ENCODE data around the gene RAB7A.

RAB7A gene

DNA sequence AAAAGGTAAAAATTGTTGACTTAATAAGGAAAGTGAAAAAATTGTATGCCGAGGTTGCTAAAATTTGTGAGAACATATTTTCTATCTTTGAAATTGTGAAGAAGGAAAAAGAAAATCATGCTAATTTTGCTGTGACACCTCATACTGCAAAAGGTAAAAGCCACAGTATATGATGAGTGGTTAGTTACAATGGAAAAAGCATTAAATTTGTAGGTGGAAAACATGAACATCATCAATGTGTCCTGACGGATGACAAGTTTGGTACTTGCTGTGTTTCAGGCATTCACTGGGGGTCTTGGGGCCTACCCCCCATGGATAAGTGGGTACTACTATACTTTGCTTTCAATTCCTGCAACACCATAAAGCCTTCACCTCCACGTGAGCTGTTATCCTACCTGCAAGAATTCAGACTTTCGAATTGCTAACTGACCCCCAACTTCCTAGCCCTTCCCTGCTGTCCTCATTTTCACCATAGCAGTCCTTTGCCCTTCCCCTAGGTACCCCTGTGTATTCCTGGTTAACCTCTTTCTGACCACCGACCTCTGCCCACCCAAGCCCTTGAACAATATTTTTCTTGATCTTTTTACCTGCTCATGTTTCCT is 62.4 kb downstream of the RAB7A start:
- DNase-seq (ENCODE audit: low spot score), result no peak

DNA sequence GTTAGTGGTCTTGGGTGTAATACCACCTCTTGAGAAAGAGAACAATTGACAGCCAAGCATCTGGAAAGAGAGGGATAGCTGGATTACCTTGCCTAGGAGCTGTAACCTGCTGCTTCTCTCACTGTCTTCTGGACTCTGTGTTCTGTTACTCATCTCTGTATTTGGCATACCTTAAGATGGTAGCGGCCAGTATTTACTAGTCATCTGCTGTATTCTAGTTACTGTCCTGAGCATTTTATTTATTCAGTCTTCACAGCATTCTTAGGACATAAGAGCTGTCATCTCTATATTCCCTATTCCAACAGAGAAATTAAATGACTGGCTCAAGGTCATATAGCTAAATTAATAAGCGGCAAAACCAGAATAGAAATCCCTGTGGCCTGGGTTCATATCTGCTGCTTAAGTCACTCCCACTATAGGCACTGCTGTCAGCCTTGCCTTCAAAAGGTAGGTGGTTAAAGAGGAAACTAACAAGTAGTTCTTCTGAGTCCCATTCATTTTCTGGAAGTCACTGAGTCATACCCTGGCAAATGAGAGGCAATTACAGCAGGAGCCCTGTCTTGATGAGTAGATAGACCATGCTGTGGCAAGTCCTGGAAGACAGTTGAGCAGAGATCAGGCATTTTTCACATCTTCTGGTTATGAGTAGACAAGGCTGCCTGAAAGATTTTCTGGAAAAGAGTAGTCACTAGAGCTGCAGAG is 68.2 kb downstream of the RAB7A start:
- DNase-seq (ENCODE audit: low spot score), result peak; percentile 83

DNA sequence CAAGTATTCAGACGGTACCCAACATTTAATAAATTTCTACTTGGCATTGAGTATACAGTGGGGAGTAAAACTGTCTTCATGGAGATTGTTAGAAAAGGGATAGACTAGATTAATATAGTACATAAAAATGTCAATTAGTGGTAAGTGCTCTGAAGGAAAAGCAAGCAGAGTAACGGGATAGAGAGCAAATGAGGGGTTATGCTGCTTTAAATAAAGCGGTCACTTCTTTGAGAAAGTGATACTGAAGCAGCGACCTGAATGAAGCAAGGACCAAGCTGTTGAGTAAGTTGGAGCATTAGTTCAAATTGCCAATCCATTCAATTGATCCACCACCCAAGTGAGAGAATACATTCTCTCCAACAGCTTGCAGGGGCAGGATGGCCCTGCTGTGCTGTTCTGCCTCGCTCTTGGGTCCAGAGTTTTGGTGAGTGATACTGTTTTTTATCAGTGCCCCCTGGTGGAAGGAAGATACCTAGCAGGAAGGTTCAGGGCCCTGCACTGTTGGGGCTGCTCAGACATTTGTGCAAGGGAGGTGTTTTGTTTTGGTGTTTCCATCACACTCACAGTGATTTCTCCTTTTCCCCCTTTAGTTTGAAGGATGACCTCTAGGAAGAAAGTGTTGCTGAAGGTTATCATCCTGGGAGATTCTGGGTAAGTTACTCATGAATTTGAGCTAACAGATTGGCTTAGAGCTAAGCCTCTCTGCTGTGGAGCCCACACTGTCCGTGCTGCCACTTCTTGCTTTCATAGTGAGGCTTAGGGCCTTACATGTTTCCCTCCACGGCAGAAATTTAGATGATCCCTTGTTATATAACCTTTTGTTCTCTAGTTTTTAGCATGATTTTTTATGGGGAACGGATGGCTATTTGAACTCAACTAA is 69.0 kb downstream of the RAB7A start:
- DNase-seq (ENCODE audit: low spot score), result peak; percentile 85

DNA sequence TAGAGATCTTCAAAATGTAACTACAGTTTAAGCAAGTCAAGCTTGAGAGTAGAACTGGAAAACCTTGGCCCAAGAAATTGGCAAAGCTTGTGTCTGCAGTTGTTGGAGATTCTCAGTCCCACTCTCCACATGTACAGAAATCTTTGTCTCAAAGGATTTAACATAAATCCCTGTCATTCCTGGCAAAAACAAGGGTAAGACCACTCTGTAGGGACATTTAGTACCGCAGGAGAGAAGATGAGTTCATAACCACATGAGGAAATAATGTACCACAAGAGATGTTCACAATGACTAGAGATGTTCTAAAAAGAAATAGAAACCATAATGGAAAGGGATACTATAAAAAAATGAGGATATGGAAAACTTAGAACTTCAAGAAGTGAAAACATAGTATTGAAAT is 73.7 kb downstream of the RAB7A start:
- no peak for DNase-seq (ENCODE audit: low spot score)

DNA sequence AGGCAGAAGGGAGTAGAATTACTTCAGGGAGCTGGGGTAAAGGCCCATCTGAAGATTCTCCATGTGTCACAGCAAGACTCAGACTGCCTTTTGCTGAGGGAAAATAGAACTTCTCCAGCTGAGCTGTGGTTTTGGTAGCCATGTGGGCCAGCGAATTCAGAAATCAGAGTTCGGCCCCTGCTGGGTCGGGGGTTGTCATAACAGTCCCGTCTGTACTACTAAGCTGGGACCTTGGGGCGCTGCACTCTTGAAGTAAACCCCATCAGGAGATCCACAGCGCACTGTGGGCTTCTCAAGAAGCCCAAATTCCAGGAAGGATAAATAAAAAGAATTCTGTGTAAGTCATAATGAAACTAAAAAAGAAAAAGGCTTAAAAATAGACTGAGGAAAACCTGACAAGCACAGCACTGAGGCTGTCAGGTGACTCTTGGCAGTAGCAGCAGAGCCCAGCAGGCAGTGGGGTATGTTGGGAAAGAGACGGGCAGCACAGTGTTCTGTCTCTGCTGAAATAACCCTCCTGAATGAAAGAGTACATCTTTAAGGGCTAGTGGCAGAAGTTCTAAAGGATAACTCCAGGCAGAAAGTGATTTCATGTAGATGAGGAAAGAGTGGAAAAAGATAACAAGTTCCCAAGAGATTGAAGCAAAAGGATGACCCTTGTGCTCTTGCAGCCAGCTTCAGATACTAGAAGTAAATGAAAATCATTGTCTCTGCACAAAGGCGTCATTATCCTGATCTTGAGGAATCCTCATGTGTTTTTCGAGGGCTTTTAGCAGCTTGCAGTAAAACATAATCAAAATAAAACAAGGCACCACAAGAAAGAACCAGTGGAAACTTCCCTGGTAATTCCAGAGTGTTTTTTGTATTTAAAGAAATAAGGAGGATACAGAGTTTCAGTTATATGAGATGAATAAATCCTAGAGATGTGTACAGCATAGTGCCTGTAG is 74.5 kb downstream of the RAB7A start:
- DNase-seq (ENCODE audit: low spot score), result no peak

DNA sequence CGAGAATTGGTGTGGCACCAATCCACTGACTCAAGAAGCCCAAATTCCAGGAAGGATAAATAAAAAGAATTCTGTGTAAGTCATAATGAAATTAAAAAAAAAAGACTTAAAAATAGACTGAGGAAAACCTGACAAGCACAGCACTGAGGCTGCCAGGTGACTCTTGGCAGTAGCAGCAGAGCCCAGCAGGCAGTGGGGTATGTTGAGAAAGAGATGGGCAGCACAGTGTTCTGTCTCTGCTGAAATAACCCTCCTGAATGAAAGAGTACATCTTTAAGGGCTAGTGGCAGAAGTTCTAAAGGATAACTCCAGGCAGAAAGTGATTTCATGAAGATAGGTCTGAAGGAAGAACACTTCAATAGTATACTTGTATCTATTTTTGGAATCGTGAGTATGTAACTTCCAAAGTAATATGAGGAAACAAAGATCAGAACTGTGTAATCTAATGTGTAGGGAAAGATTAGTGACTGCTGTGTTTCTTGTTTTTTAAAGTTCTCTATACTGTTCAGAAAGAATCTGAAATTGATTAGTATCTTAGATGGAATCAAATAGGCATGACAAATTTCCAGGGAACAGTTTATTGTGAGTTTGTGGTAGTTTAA is 75.9 kb downstream of the RAB7A start:
- no peak for DNase-seq (ENCODE audit: low spot score)

DNA sequence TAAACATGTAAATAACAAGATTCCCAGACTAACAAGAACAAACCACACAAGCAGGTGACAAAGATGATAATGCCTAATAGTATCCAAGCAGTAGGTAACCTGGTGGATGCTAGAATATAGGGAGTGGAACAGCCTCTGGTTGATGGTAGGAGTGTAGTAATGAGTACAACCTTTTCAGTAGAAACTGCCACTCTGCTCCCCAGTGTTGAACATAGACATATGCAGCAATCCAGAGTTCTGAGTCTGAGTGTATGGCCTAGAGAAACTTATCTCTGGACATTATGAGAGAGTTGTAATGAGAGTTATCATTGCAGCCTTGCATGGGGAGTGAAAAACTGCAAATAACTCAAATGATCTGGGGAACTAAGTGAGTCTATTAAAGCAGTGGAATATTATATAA is 77.3 kb downstream of the RAB7A start:
- no peak for DNase-seq (ENCODE audit: low spot score)

DNA sequence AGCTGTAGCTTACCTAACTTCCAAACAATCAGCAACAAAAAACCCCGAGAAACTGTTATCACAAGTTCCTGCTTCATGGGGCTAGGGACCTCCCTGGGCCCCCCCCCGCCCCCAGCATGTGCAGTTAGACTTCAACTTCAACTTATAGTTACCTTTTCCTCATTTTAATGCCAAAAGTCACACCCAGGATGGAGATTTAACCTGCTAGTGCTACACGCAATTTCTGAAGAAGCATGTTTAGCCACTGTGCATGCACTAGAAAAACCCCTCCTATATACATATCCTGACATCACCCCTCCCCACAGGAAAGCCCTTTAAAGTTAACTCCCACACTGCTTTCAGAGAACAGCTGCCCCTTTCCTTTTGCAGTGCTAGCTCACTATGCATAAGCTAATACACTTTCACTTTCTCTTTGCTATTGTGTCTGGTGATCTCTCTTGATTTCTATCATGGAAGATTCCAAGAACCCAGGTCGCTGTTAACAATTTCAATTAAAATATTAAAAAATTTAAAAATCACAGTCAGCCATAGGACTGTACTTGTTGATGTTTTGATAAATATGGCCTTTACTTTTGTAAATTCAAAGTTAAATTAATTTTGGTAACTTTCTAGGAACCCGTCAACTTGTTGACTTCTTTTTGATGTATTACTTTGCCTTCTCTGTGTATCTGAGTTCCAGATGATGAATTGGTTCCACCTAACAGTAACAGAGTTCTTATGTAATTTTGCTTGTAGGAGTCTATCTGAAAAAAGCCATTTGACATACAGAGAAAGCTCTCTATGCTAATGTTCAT is 78.2 kb downstream of the RAB7A start:
- DNase-seq (ENCODE audit: low spot score), result no peak

DNA sequence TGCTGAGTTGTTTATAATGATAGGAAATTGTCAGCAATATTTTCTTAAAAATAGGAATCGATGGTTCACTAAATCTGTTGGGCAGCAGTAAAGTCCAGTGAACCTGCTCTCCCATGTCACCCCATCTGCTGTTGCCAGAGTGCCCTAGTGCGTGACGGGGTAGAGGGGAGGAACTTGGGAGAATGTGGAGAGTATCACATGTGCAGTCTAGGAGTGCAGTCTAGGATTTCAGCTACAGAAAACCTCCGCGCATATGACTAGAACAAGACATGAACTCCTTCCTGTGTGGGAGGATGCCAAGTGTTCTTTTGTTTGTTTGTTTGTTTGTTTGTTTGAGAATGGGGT is 78.8 kb downstream of the RAB7A start:
- no peak for DNase-seq (ENCODE audit: low spot score)

DNA sequence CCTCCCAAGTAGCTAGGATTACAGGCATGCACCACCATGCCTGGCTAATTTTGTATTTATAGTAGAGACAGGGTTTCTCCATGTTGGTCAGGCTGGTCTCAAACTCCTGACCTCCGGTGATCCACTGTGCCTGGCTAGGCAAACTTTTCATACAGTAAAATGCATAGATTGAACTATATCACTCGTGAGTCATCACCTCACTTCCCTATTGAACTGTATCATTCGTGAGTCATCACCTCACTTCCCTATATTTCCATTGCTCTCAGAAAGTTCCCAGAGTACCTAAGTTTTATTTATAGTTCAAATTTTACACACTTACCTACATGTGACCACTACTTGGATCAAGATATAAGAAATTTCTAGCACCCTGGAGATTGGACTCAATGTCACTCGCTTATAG is 79.8 kb downstream of the RAB7A start:
- no peak for DNase-seq (ENCODE audit: low spot score)

DNA sequence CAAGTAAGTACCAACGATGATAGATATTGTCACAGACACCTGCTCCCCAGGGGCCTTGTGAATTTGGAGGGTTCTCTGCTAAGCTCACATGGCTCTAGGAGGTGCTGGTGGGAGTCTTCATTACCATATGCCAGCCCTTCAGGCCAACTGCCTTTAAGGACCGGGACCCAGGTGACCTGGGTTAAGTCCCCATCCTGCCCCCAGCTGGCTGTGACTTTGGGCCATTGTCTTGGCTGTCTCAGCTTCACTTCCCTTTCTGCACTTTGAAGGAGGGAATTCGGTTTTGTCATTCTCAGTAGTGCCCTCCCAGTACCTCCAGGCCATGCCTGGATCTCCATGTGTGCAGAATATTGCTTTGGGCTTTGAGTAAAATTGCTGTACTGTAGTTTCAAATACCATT is 80.6 kb downstream of the RAB7A start:
- DNase-seq (ENCODE audit: low spot score), result no peak

DNA sequence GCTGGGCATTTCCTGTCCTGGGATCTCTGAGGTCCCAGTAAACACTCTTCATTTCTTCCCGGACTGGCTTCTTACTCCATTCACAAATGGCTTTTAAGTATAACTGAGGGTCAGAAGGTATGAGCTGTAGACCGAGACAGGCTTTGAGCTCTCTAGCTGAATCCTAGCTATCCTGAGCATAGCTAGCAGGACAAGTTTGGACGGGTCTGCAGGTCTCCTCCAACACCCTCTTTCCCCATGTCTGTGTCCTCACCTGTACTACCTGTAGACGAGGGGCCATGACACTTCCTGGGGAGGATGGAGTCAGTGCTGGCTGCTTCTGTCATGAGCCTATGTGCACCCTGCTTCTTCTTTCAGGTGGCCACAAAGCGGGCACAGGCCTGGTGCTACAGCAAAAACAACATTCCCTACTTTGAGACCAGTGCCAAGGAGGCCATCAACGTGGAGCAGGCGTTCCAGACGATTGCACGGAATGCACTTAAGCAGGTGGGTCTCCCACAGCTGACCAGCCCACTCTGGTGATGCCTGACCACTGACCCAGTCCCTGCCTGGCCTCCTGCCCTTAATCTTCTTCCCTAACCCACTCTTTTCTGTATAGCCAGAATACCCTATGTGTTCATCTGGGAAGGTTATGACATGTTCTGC is 81.3 kb downstream of the RAB7A start:
- no peak for DNase-seq (ENCODE audit: low spot score)

DNA sequence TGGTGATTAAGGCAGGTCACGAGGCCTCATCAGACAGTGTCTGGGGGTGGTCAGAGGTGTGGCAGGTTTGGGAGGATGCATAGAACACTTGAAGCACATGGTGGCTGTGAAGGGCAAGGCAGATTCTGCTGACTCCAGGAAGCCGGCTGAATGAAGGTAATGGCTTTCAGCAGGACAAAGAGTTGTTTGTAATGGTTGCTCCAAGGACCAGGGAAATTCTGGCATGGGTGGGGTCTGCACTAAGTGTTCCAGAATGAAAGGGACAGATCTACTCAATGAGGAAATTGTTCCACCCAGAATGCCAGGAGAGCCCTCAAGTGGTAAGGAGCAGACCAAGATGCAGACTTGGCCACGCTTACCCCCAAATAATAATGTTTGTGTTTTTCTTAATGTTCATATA is 82.7 kb downstream of the RAB7A start:
- no peak for DNase-seq (ENCODE audit: low spot score)

DNA sequence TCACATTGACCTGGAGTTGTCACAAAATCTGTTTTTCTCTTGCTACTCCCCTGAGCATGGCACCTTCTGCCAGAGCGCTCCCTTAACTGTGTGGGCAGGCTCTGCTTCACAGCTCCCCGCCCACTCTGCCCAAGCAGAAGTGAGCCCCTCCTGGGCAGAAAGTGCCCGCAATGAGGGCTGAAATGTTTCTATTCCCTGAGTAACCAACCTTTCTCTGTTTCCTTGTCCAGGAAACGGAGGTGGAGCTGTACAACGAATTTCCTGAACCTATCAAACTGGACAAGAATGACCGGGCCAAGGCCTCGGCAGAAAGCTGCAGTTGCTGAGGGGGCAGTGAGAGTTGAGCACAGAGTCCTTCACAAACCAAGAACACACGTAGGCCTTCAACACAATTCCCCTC is 87.1 kb downstream of the RAB7A start:
- DNase-seq (ENCODE audit: low spot score), result no peak

DNA sequence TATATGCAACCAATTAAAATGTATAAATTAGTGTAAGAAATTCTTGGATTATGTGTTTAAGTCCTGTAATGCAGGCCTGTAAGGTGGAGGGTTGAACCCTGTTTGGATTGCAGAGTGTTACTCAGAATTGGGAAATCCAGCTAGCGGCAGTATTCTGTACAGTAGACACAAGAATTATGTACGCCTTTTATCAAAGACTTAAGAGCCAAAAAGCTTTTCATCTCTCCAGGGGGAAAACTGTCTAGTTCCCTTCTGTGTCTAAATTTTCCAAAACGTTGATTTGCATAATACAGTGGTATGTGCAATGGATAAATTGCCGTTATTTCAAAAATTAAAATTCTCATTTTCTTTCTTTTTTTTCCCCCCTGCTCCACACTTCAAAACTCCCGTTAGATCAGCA is 88.1 kb downstream of the RAB7A start:
- DNase-seq (ENCODE audit: low spot score), result no peak

DNA sequence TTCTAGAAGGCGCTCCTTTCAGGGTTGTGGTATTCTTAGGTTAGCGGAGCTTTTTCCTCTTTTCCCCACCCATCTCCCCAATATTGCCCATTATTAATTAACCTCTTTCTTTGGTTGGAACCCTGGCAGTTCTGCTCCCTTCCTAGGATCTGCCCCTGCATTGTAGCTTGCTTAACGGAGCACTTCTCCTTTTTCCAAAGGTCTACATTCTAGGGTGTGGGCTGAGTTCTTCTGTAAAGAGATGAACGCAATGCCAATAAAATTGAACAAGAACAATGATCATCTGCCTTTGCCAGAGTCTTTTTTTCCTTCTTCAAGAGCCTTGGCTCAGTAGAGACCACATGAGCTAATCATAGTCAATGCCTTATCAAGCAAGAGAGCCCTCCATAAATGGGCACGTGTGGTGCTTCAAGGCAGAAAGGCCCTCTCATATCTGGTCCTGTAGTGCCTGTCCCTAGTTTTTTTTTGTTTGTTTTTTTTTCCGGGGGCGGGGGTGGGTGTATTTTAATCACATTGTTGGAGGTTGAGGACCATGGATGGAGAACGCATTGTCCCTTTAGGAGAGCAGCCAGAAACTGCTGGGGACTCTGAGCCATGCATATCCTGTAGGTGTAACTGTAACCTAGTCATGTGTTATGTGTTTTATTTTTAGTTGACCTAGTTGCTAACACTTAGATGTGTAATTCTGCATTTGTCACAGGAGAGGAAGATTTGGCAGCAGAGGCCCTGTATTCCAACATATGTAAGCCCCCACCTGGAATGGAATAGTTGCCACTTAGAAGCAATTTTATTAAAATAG is 88.7 kb downstream of the RAB7A start:
- DNase-seq (ENCODE audit: low spot score), result no peak

DNA sequence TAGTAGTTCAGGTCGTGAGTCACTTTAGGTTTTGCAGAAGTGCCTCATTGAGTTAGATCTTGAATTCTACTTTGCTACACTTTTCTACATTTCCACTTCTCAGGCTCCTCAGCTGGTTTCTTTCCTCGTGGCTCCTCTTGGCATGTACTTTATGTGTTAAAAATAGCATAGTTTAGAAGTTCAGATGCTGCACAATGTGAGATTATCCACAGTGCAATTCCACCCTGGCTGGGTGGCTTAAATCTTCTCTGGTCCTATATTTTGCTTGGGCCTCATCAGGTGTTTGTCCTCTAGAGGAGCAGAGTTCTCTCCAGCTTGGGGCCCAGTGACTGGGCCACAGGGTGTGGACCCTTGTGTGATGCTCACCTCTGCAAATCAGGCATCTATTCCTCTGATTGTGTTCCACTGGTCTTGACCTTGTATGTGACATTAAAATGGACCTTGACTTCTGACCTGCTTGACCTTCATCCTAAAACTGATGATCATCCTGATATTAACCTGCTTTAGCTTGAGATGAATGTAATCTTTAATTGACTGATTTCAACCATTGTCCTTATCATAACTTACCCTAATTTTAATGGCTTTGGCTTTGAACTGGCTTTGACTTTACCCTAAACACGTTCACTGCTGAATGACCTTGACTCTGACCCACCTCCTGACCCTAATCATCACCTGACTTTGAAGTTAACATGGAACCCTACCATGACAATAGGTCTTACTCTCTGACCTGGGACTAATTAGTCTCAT is 89.5 kb downstream of the RAB7A start:
- no peak for DNase-seq (ENCODE audit: low spot score)

DNA sequence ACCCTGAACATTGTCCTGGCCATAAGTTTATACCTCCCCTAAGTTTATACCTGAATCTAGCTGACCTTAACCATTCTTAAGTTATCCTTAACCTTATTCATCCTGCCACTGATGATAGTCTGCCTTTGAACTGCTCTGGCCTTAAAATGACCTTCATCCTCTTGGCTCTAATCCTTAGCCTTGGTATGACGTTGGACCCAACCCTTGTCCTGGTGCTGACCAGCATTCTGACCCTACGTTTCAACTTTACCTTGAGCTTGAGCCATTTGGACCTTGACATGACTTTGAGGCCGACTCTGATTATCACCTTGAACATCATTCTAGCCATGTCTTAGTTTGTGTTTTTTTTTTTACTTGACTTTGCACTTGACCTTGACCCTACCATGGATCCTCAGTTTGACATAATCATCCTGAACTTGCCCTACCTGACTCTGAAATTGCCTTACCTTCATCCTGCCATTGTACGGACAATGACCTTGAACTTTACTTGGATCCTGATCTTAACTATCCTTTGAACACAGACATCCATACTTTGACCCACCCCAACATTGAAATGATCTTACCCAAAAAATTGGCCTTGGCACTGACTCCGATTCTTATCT is 92.3 kb downstream of the RAB7A start:
- no peak for DNase-seq (ENCODE audit: low spot score)
